ENCODE results near the gene NOL3.

DNA sequence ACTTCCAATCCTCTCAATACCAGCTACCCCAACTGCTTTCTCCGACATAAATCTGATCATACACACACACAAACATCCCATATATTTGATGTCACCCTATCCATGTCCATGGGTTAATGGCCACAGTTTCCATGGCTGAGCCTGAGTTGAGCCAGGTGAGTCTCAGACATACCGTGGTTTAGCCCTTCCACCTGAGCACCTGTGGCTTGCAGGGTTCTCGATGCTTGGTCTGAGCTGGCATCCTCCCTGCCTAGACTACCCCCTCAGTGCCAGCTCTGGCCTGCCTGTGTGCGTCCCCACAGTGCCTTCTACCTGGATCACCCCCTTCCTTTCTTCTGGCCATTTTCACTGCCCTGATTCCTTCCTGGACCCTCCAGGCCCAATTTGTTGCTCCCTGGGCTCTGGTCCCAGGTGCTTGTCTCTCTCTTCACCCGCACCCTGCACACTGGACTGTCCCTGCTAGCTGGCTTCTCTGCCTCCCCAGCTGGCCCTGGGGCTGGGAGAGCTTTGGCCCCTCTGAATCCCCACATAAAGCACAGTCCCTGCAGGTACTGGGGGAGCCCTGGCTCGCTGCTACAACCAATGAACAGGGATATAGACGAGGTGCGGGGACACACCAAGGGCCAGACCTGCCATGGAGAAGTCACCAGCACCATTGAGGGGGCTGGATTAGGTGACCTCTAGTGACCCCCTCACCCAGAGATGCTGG lies 35.9 kb downstream of the NOL3 start:
- TF ChIP-seq, protein P1, sequence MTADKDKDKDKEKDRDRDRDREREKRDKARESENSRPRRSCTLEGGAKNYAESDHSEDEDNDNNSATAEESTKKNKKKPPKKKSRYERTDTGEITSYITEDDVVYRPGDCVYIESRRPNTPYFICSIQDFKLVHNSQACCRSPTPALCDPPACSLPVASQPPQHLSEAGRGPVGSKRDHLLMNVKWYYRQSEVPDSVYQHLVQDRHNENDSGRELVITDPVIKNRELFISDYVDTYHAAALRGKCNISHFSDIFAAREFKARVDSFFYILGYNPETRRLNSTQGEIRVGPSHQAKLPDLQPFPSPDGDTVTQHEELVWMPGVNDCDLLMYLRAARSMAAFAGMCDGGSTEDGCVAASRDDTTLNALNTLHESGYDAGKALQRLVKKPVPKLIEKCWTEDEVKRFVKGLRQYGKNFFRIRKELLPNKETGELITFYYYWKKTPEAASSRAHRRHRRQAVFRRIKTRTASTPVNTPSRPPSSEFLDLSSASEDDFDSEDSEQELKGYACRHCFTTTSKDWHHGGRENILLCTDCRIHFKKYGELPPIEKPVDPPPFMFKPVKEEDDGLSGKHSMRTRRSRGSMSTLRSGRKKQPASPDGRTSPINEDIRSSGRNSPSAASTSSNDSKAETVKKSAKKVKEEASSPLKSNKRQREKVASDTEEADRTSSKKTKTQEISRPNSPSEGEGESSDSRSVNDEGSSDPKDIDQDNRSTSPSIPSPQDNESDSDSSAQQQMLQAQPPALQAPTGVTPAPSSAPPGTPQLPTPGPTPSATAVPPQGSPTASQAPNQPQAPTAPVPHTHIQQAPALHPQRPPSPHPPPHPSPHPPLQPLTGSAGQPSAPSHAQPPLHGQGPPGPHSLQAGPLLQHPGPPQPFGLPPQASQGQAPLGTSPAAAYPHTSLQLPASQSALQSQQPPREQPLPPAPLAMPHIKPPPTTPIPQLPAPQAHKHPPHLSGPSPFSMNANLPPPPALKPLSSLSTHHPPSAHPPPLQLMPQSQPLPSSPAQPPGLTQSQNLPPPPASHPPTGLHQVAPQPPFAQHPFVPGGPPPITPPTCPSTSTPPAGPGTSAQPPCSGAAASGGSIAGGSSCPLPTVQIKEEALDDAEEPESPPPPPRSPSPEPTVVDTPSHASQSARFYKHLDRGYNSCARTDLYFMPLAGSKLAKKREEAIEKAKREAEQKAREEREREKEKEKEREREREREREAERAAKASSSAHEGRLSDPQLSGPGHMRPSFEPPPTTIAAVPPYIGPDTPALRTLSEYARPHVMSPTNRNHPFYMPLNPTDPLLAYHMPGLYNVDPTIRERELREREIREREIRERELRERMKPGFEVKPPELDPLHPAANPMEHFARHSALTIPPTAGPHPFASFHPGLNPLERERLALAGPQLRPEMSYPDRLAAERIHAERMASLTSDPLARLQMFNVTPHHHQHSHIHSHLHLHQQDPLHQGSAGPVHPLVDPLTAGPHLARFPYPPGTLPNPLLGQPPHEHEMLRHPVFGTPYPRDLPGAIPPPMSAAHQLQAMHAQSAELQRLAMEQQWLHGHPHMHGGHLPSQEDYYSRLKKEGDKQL (CRISPR knock-in tag; IDR thresholded peaks at IDR 0.05; ENCODE audit: low read depth), result no peak
- TF ChIP-seq RFX5 (IDR thresholded peaks at IDR 0.05; ENCODE audit: low read depth, low read length) (no peak), PATZ1 (CRISPR knock-in tag; IDR thresholded peaks at IDR 0.05) (no peak), ZNF274 (CRISPR knock-in tag; IDR thresholded peaks at IDR 0.05) (no peak), FOXA1 (IDR thresholded peaks at IDR 0.05) (no peak), FOXA1 (CRISPR knock-in tag; IDR thresholded peaks at IDR 0.05) (no peak), KLF13 (CRISPR knock-in tag; IDR thresholded peaks at IDR 0.05) (no peak), POLR2A (IDR thresholded peaks at IDR 0.05; ENCODE audit: insufficient read depth in 1 of 2, low read depth in 2 of 2, low read length in 2 of 2) (no peak; a peak in 1 of 4 replicates), TCF7L2 (IDR thresholded peaks at IDR 0.05; ENCODE audit: low read depth, low read length) (no peak), SPEN (CRISPR knock-in tag; IDR thresholded peaks at IDR 0.05; ENCODE audit: low read depth) (no peak)
- TF ChIP-seq, protein P2, sequence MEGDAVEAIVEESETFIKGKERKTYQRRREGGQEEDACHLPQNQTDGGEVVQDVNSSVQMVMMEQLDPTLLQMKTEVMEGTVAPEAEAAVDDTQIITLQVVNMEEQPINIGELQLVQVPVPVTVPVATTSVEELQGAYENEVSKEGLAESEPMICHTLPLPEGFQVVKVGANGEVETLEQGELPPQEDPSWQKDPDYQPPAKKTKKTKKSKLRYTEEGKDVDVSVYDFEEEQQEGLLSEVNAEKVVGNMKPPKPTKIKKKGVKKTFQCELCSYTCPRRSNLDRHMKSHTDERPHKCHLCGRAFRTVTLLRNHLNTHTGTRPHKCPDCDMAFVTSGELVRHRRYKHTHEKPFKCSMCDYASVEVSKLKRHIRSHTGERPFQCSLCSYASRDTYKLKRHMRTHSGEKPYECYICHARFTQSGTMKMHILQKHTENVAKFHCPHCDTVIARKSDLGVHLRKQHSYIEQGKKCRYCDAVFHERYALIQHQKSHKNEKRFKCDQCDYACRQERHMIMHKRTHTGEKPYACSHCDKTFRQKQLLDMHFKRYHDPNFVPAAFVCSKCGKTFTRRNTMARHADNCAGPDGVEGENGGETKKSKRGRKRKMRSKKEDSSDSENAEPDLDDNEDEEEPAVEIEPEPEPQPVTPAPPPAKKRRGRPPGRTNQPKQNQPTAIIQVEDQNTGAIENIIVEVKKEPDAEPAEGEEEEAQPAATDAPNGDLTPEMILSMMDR (CRISPR knock-in tag; IDR thresholded peaks at IDR 0.05), result no peak
- TF ChIP-seq, protein P3, sequence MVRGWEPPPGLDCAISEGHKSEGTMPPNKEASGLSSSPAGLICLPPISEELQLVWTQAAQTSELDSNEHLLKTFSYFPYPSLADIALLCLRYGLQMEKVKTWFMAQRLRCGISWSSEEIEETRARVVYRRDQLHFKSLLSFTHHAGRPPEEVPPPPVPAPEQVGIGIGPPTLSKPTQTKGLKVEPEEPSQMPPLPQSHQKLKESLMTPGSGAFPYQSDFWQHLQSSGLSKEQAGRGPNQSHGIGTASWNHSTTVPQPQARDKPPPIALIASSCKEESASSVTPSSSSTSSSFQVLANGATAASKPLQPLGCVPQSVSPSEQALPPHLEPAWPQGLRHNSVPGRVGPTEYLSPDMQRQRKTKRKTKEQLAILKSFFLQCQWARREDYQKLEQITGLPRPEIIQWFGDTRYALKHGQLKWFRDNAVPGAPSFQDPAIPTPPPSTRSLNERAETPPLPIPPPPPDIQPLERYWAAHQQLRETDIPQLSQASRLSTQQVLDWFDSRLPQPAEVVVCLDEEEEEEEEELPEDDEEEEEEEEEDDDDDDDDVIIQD (CRISPR knock-in tag; IDR thresholded peaks at IDR 0.05; ENCODE audit: low read depth), result no peak
